CD4-positive, alpha-beta memory T cell (primary cell): Measurements from ENCODE around the gene MANSC4. TPM values are rescaled to one million over a fixed set of nuclear protein-coding genes. Genes with fewer than 3 reads are reported as not detected.
"Not testable (repeated sequence)": the region's sequence is repeated elsewhere in the genome, so short reads cannot be mapped to it uniquely, and the experiment has no call there.

Source experiments
- CTCF ChIA-PET: fragments of 350-600 bp; sonication (Branson Sonifier 250); formaldehyde crosslinking; loops from one replicate; lab custom pipeline; 2021; ENCODE audit warnings: inconsistent platforms; ENCODE audit not compliant: partially characterized antibody; lab: Charles Lee
- POLR2A ChIA-PET: fragments of 350-600 bp; sonication (Branson Sonifier 250); formaldehyde crosslinking; loops from one replicate; lab custom pipeline; 2021; ENCODE audit not compliant: partially characterized antibody; lab: Charles Lee
- DNase-seq, 5 donors: peaks; one replicate each; pipeline versions ENCODE4 v3.0.0 to v3.0.0-alpha.2; 2020 to 2022; ENCODE audit warnings: mixed read lengths in 1 of 5
- H3K27ac ChIP-seq: one replicate; pipeline ENCODE4 v1.7.0; 2013; ENCODE audit warnings: low read depth, low read length
- H3K27me3 ChIP-seq: 2 replicates; pipeline ENCODE4 v1.7.0; 2013; ENCODE audit warnings: mild to moderate bottlenecking, low read length, moderate library complexity; ENCODE audit not compliant: insufficient read depth
- H3K36me3 ChIP-seq: 2 replicates; pipeline ENCODE4 v1.7.0; 2013; ENCODE audit warnings: mild to moderate bottlenecking, low read length, moderate library complexity; ENCODE audit not compliant: insufficient read depth
- H3K4me1 ChIP-seq: 2 replicates; pipeline ENCODE4 v1.7.0; 2013; ENCODE audit warnings: mild to moderate bottlenecking, low read length, moderate library complexity; ENCODE audit not compliant: insufficient read depth
- H3K4me3 ChIP-seq, 2 donors: one replicate each; pipeline ENCODE4 v1.7.0; 2013; ENCODE audit warnings: low read length in 2 of 2, mild to moderate bottlenecking in 1 of 2
- H3K9me3 ChIP-seq, 2 donors: one replicate each; pipeline ENCODE4 v1.7.0; 2013; ENCODE audit warnings: low read length in 2 of 2, control low read depth in 1 of 2; ENCODE audit not compliant: control insufficient read depth in 1 of 2
- H3K27ac Mint-ChIP-seq, 7 donors: one replicate each; pipeline ENCODE4 v1.8.0; 2020 to 2021; ENCODE audit warnings: mixed read lengths in 7 of 7, mild to moderate bottlenecking in 6 of 7, inconsistent platforms in 3 of 7, moderate library complexity in 3 of 7
- H3K27me3 Mint-ChIP-seq, 2 donors: one replicate each; pipeline ENCODE4 v1.8.0; 2020 to 2021; ENCODE audit warnings: mixed read lengths in 2 of 2
- H3K36me3 Mint-ChIP-seq, 2 donors: one replicate each; pipeline ENCODE4 v1.8.0; 2020 to 2021; ENCODE audit warnings: mixed read lengths in 2 of 2, inconsistent platforms in 1 of 2, mild to moderate bottlenecking in 1 of 2
- H3K4me1 Mint-ChIP-seq, 4 donors: one replicate each; pipeline ENCODE4 v1.8.0; 2020 to 2021; ENCODE audit warnings: mixed read lengths in 4 of 4, mild to moderate bottlenecking in 1 of 4
- H3K4me3 Mint-ChIP-seq, 8 donors: one replicate each; pipeline ENCODE4 v1.8.0; 2020 to 2021; ENCODE audit warnings: mixed read lengths in 8 of 8, mild to moderate bottlenecking in 7 of 8, moderate library complexity in 6 of 8, inconsistent platforms in 3 of 8
- H3K9me3 Mint-ChIP-seq, 8 donors: one replicate each; pipeline ENCODE4 v1.8.0; 2020 to 2021; ENCODE audit warnings: mixed read lengths in 8 of 8, mild to moderate bottlenecking in 5 of 8, inconsistent platforms in 3 of 8, moderate library complexity in 1 of 8
- intact Hi-C: fragments of 100-400 bp; cut with micrococcal nuclease; formaldehyde crosslinking; loops from one replicate; pipeline ENCODE4 v1.15.1; 2023
- polyA plus RNA-seq, 2 donors: library from polyadenylated mRNA; unstranded; fragments of 300-500 nt; fragmentation: Illumina TruSeq; gene quantifications; one replicate each; pipeline ENCODE4 v1.2.3, GENCODE V29; 2021
- total RNA-seq, 2 experiments: library from RNA; stranded (reverse); gene quantifications; one replicate each; pipeline ENCODE4 v1.2.3, GENCODE V29; 2021

MANSC4 gene
- total and polyA plus RNA-seq, 4 experiments from 2014 or later, result 0.32 TPM; not detected in 3

GRCh38 chr12:27756670-27757195 lies 23.3 kb downstream of the MANSC4 start:
- peak overlapping the region in 1 of 7 donors; percentile 58 for H3K27ac Mint-ChIP-seq
- intact Hi-C loops, result no loop called here
- CTCF ChIA-PET, result interaction anchor here (1.4 kb wide), 1 partner anchor 65 kb away, joined by 4 read pairs; no protein-coding TSS in a partner anchor

GRCh38 chr12:27754795-27755194 lies 25.2 kb downstream of the MANSC4 start:
- H3K9me3 ChIP-seq, result no peaks in the 10 kb centered on the region
- no peaks in the 10 kb centered on the region for H3K9me3 Mint-ChIP-seq
- peaks cover 12% of the 10 kb centered on the region for H3K36me3 ChIP-seq
- H3K4me3 Mint-ChIP-seq, result no peak overlapping the region
- no peaks in the 10 kb centered on the region for H3K27me3 Mint-ChIP-seq
- peaks cover 14 to 37% of the 10 kb centered on the region in 2 donors for H3K36me3 Mint-ChIP-seq
- ChIA-PET POLR2A (no interaction called here), CTCF (no interaction called here)
- peak overlapping the region in 2 of 7 donors; percentile 22 to 92 for H3K27ac Mint-ChIP-seq
- H3K4me1 ChIP-seq, result no peaks in the 10 kb centered on the region
- no peak overlapping the region for H3K27ac ChIP-seq
- no peak overlapping the region for H3K4me3 ChIP-seq
- no peaks in the 10 kb centered on the region for H3K27me3 ChIP-seq
- no peaks in the 10 kb centered on the region for H3K4me1 Mint-ChIP-seq
- DNase-seq, result no peak
- intact Hi-C loops, result no loop called here

More at GRCh38 chr12:27756670-27757195, 23.3 kb downstream of the MANSC4 start:
- no peaks in the 10 kb centered on the region for H3K4me1 ChIP-seq
- Mint-ChIP-seq H3K4me1 (no peaks in the 10 kb centered on the region), H3K27me3 (no peaks in the 10 kb centered on the region), H3K36me3 (peaks cover 14 to 31% of the 10 kb centered on the region in 2 donors), H3K9me3 (no peaks in the 10 kb centered on the region), H3K4me3 (peak overlapping the region in 1 of 8 donors; percentile 15)
- H3K27me3 ChIP-seq, result no peaks in the 10 kb centered on the region
- no peak overlapping the region for H3K4me3 ChIP-seq
- DNase-seq, result no peak
- H3K9me3 ChIP-seq, result no peaks in the 10 kb centered on the region
- POLR2A ChIA-PET, result no interaction called here
- peaks cover 12% of the 10 kb centered on the region for H3K36me3 ChIP-seq
- no peak overlapping the region for H3K27ac ChIP-seq

DNA sequence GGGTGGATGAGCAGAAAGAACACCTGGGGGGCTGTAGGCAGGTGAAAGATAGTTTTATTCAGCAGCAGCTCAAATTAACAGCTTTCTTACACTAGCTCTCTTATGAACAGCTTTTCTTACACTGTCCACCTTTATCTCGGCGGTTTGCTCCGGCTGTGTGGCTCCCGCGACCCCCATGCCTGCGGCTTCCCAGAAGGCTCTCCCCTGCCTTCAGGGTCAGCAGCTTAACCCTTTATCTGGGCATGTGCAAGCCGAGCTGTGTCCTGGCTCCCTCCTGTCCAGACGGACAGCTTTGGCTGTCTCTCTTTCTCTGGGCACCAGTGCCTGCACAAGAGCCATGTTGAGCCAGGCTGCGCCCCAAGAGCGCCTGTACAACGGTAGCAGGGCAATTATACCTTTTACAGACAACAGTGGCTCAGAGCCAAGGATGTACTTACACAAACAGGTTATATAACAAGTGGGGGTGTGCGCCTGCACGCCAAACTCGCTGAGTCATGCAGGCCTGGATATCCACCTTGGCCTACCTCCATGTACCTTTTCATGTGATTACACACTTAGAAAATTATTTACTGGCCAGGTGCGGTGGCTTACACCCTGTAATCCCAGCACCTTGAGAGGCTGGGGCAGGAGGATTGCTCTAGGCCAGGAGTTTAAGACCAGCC lies 28.5 kb downstream of the MANSC4 start:
- H3K4me1 ChIP-seq, result no peaks in the 10 kb centered on the region
- Mint-ChIP-seq H3K36me3 (peaks cover 15 to 41% of the 10 kb centered on the region in 2 donors), H3K27ac (no peak overlapping the region), H3K4me3 (no peak overlapping the region), H3K27me3 (no peaks in the 10 kb centered on the region), H3K4me1 (peaks cover 0 to 2% (median under 1%) of the 10 kb centered on the region in 4 donors), H3K9me3 (no peaks in the 10 kb centered on the region)
- H3K27me3 ChIP-seq, result no peaks in the 10 kb centered on the region
- POLR2A ChIA-PET, result no interaction called here
- no peak overlapping the region for H3K27ac ChIP-seq
- DNase-seq, result no peak
- H3K36me3 ChIP-seq, result peaks cover 9% of the 10 kb centered on the region
- CTCF ChIA-PET, result no interaction called here
- H3K4me3 ChIP-seq, result no peak overlapping the region
- intact Hi-C loops, result no loop called here
- no peaks in the 10 kb centered on the region for H3K9me3 ChIP-seq

DNA sequence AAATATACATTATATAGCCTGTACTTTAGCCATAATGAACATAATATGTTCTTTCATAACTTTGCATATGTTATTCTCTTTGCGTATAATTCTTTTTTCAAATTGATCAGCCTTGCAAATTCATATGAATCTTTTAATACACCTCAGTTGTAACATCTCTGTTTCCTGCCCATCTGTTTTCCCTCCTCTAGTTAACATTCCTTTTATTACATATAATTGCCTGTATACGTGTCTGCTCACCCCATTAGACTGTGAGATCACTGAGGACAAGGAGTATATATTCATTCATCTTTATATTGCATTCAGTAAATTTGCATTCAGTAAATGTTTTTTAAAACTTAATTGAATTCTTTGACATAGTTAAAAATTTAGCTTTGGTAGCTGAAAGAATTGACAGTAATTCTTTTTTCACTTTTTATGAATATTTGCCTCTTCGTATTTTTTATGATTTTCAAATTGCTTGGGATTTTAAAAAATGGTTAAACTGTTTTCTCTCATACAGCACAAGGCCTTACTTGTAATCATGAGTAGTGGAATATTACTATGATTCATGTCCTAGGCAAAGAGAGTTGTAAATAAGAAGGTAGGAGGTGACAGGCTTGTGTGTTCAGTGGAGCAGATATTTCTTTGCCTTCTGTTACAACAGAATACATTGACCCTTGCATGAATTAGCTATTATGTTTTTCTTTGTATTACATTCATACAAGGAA lies 32.8 kb downstream of the MANSC4 start:
- no peak overlapping the region for H3K4me3 Mint-ChIP-seq
- no peaks in the 10 kb centered on the region for H3K9me3 Mint-ChIP-seq
- no peaks in the 10 kb centered on the region for H3K9me3 ChIP-seq
- H3K27ac Mint-ChIP-seq, result peak overlapping the region in 2 of 7 donors; percentile 6 to 77
- ChIA-PET CTCF (interaction anchor here (1.0 to 1.1 kb wide), 2 partner anchors 14 to 74 kb away, joined by 3 read pairs; no protein-coding TSS in a partner anchor), POLR2A (no interaction called here)
- no peaks in the 10 kb centered on the region for H3K27me3 ChIP-seq
- DNase-seq, result no peak
- no peaks in the 10 kb centered on the region for H3K27me3 Mint-ChIP-seq
- H3K4me3 ChIP-seq, result no peak overlapping the region
- H3K27ac ChIP-seq, result no peak overlapping the region
- intact Hi-C loops, result no loop called here
- H3K36me3 Mint-ChIP-seq, result peaks cover 32 to 46% of the 10 kb centered on the region in 2 donors
- H3K4me1 Mint-ChIP-seq, result peaks cover 0 to 3% (median 1%) of the 10 kb centered on the region in 4 donors
- H3K36me3 ChIP-seq, result peaks cover 5% of the 10 kb centered on the region
- H3K4me1 ChIP-seq, result no peaks in the 10 kb centered on the region

DNA sequence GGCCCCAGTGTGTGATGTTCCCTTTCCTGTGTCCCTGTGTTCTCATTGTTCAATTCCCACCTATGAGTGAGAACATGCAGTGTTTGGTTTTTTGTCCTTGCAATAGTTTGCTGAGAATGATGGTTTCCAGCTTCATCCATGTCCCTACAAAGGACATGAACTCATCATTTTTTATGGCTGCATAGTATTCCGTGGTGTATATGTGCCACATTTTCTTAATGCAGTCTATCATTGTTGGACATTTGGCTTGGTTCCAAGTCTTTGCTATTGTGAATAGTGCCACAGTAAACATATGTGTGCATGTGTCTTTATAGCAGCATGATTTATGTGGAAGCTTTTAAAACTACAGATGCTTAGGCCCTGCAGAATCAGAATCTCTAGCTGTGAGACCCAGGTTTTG lies 34.3 kb downstream of the MANSC4 start:
- POLR2A ChIA-PET, H3K4me3 Mint-ChIP-seq, H3K36me3 ChIP-seq, H3K9me3 ChIP-seq, H3K4me1 ChIP-seq, H3K4me3 ChIP-seq, H3K27me3 ChIP-seq, H3K9me3 Mint-ChIP-seq, H3K4me1 Mint-ChIP-seq, H3K27me3 Mint-ChIP-seq, DNase-seq, H3K27ac ChIP-seq, intact Hi-C loops, H3K27ac Mint-ChIP-seq: not testable (repeated sequence)
- peaks cover 34 to 48% of the 10 kb centered on the region in 2 donors for H3K36me3 Mint-ChIP-seq
- CTCF ChIA-PET, result interaction anchor here (1.1 to 1.9 kb wide), 2 partner anchors 13 to 76 kb away, joined by 3 to 5 read pairs; no protein-coding TSS in a partner anchor

GRCh38 chr12:27743601-27744000 lies 36.4 kb downstream of the MANSC4 start:
- Mint-ChIP-seq H3K4me3 (no peak overlapping the region), H3K4me1 (peaks cover 0 to 3% (median 0%) of the 10 kb centered on the region in 4 donors), H3K9me3 (no peaks in the 10 kb centered on the region), H3K27ac (no peak overlapping the region), H3K36me3 (peaks cover 34 to 58% of the 10 kb centered on the region in 2 donors), H3K27me3 (no peaks in the 10 kb centered on the region)
- no peak overlapping the region for H3K4me3 ChIP-seq
- no peaks in the 10 kb centered on the region for H3K27me3 ChIP-seq
- peaks cover 17% of the 10 kb centered on the region for H3K36me3 ChIP-seq
- ChIA-PET CTCF (no interaction called here), POLR2A (no interaction called here)
- DNase-seq, result no peak
- H3K27ac ChIP-seq, result no peak overlapping the region
- H3K9me3 ChIP-seq, result no peaks in the 10 kb centered on the region
- intact Hi-C loops, result no loop called here
- H3K4me1 ChIP-seq, result no peaks in the 10 kb centered on the region

DNA sequence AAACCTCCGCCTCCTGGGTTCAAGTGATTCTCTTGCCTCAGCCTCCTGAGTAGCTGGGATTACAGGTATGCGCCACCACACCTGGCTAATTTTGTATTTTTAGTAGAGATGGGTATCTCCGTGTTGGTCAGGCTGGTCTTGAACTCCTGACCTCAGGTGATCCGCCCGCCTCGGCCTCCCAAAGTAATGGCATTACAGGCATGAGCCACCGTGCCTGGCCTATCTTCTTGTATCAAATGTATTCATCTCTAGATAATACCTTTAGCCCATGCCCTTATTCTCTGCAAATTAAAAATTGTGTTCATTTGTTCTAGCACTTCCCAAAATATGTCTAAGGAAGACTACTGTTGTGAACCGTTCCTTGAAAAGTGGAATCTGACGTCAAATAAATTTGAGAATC lies 45.7 kb downstream of the MANSC4 start:
- peaks cover 11% of the 10 kb centered on the region for H3K36me3 ChIP-seq

More for the DNA sequence above, 45.7 kb downstream of the MANSC4 start:
- H3K9me3 ChIP-seq, H3K27ac Mint-ChIP-seq, H3K9me3 Mint-ChIP-seq, DNase-seq, H3K27ac ChIP-seq, H3K27me3 Mint-ChIP-seq, POLR2A ChIA-PET, H3K4me1 Mint-ChIP-seq, H3K4me1 ChIP-seq, H3K4me3 Mint-ChIP-seq, H3K27me3 ChIP-seq, H3K4me3 ChIP-seq: not testable (repeated sequence)
- intact Hi-C loops, result loop anchor here (5.0 kb wide), 2 partner anchors 108 to 1138 kb away; no protein-coding TSS in a partner anchor
- CTCF ChIA-PET, result interaction anchor here (0.7 to 6.4 kb wide), 5 partner anchors 14 to 219 kb away, joined by 3 to 63 read pairs (median 4); no protein-coding TSS in a partner anchor
- peaks cover 34 to 62% of the 10 kb centered on the region in 2 donors for H3K36me3 Mint-ChIP-seq
